GM19351 (cell line): Measurements from ENCODE around the gene PHF21B.

ENCODE experiments used
- ATAC-seq: cut with Tn5 transposase; IDR thresholded peaks from one replicate; pipeline ENCODE4 v1.9.1; 2021; ENCODE audit warnings: mild to moderate bottlenecking, moderate library complexity; ENCODE audit not compliant: unreplicated experiment

The PHF21B gene

DNA sequence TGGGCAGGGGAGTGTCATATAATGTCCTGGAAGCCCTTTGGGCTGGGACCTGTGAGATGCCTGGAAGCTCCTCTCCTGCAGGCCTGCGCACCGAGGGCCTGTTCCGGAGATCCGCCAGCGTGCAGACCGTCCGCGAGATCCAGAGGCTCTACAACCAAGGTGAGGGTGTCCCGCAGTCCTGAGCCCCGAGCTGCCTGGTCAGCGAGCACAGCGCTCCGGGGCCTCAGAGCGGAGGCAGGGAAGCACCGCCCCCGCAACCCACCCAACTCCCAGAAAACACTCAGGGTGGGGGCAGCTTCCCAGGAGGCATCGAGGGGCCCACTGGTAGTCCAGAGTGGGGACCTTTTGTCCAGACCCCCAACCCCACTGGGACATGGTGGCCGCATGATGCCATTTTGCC is 161.9 kb downstream of the PHF21B start:
- ATAC-seq = no peak

DNA sequence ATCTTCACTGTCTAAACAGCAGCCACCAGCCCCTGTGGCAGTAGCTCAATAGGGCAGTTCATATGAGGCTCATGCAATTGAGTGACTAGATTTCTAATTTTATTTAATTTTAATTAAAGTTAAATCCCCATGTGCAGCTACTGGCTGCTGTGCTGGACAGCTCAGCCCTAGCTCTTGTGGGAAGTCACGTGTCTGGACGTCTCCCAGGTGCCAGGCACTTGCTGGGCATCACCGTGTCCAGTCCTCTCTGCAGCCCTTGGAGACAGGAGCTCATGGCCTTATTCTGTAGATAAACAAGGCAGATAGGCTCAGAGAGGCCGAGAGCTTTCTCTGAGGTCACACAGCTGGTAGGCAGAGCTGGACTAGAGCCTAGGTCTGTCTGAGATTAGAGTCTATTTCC is 162.4 kb downstream of the PHF21B start:
- ATAC-seq = no peak

DNA sequence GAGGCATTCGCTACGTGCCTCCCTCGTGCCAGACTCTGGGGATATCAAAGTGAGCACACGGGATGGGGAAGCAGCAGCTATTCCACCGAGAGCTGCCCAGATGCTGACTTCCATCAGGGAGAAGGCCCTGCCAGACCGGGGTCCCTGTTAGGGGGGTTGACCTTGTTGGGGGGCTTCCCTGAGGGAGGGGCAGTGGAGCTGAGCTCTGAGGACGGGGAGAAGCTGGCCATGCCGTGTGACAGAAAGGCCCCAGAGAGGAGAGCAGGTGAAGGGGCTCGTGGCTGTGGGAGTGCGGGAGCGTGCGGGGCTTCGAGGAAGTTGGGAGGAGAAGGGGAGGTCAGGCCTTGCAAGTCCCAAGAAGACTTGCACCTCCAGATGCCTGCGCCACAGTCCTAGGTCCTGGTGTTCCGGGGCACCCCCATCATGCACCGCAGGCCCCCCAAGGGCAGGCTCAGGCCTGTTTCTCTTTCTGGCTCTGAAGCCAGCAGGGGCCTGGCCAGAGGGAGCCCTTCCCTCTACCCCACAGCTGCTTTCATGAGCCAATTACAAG is 163.0 kb downstream of the PHF21B start:
- ATAC-seq = no peak

DNA sequence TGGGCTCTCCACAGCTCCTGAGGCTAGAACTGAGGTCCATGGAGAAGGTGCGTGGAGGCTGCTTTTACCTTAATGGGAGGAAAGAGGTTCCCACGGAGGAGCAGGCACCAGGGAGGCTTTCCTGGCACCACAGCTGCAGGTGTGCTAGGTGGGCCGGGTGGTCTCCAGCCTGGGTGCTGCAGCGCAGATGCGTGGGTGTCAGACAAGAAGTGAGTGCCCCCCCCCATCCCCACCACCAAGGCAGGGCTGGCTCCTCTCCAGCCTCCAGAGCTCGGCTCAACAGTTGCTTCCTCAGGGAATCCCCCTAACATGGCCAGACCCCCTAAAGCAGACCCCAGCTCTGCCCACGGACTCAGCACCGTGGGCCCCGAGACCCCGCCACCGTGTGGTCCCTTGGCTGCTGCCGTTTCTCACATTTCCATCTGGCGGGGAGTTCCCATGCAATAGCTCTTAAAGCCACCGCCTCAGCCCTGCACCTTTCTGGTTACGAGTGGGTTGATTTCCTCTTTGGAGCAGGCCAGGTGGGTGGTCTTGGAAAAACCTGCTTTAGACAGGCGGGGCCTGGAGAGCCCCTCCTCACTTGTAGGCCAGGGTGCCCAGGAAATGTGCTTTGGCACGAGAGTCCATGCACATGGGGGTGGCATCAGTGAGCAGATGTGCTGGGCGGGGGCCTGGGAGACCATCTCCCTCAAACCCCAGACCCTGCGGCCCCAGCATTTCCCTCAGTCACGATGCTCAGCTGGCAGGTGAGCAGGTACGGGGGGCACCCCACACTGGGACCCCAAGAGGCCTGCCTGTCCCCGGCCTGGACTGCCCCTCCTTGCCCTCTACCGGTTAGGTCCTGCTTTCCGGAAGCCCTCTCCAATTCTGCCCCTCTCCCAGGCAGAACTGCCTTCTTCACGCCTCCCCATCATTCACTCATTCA is 163.7 kb downstream of the PHF21B start:
- ATAC-seq = no peak

DNA sequence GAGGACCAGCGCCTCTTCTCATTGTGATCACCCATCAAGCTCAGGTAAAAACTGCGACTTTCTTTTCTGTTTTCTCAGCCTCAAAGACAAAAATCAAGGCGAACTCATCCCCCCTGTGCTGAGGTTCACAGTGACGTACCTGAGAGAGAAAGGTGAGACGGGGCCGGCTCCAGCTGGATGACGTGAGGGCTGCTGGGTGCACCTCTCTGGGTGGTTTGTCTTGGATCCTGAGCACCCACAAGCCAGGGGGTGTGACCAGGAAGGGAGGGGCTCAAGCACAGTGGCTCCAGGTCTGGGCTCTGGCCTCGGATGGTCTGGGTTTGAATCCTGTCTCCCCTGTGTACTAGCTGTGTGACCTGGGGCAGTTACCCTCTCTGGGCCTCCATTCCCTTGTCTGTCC is 164.6 kb downstream of the PHF21B start:
- ATAC-seq = no peak

DNA sequence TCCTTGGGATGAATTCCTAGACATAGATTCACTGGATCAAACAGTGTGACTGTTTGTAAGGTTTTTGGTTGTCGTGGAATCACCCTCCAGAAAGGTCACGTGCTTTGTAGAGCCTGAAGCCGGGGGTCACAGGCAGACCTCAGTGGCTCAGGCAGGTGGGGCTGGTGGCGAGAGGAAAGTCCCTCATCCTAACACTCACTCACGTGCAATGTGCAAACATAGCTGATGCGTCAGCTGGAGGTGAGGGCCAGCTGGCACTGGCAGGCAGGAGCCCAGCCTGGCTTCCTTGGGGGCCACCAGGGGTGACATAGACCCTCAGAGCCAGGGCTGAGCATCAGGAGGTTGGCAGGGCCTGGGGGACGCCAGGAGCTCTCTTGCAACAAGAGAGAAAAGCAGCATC is 167.4 kb downstream of the PHF21B start:
- no peak for ATAC-seq

DNA sequence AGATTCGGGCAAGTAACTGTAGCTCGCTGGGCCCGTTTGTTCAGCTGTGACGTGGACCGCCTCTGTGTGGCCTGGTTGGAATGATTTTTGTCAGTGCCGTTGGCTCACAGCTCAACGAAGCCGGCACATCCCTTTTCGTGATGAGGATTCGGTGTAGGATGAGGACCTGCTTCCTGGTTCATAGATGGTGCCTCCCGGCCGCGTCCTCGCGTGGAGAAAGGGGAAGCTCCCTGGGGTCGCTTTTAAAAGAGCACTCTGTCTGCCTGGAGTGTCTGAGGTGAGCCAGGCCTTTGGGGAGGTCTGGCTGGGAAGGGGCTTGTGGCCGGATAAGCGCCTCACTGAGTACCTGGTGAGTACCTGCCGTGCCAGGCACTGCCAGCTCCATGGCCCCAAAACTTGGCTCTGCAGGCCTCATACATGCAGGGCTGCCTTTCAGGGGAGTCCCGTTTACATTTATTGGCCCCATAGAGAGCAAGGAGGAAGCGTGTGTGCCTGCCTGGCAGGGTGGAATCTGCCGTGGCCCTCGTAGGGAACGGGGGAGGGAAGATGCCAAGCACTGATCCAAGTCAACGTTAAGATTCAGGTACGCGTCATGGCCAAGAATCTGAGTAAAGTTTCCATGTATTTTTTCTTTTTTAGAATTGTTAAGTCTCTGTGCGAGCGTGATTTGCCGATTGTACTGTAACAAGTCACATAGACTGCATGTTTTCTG is 169.0 kb downstream of the PHF21B start:
- ATAC-seq = no peak

DNA sequence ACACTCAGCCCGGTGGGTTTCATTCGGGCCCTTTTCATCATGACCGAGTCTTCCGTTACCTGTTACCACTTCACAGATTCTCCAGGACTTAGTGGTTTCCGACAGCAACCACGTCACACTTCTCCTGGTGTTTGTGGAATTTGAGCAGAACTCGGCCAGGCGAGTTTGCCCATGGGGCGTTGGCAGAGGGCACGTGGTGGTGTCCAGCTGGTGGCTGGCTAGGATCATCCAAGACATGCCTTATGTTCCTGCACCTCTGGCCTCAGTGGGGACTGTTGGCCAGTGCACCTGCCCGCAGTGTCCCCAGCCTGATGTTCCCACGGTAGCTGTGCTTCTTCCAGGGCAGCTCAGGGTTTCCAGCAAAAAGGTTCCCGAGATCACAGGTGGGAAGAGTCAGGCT is 170.1 kb downstream of the PHF21B start:
- ATAC-seq = no peak

DNA sequence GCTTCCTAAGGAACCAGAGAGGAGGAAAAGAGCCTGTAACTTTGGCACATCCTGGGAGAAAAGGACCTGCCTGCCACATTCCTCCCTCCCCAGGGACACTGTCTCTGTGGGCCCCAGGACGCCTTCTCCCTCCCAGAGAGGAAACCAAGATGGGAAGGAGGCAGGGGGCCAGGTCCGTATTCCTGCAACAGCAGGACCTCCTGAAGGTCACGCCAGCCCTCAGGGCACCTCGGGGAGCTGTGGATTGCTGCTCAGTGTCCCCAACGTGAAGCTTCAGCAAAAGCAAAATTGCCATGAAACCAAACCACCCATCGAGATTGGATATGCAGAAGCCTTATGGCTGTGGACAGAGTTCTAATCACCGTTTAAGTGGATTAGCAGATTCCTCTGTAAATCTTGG is 170.7 kb downstream of the PHF21B start:
- no peak for ATAC-seq

DNA sequence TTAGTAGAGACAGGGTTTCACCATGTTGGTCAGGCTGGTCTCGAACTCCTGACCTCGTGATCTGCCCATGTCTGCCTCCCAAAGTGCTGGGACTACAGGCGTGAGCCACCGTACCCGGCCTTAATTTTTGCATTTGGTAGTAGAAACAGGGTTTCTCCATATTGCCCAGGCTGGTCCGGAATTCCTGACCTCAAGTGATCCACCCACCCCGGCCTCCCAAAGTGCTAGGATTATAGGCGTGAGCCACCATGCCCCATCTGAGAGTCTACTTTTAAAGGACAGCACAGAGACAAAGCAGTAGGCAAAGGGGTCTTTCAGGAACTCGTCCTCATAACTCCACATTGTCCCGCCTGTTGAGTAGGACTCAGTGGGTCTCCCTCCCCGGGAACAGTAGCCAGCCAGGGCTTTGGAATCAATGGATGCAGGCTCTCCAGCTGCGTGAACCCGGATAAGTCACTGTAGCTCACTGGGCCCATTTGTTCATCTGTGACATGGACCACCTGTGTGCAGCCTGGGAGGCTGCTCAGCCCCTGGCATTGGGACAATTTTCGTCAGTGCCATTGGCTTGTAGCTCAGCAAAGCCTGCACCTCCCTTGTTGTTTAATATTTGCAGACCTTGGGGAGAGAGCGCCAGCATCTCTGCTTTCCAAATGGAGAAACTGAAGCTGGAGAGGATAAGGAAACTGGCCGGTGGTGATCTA is 171.3 kb downstream of the PHF21B start:
- no peak for ATAC-seq

DNA sequence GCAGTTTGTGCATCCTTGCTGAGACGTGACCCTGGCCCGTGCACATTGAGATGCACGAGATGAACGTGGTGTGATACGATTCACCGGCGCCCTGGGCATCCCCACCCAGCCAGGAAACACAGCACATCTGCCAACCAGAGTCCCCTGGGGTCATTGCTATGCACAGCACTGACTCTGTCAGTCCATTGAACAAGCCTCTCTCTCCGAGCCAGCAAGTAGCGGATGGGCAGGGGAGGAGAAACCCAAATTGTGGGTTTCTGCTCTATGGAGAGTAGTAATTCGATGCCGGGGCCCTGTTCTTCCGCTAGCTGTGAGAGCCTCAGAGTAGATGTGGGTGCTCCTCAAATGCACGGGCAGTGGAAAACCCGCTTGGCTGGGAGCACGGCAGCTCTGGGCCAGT is 172.3 kb downstream of the PHF21B start:
- no peak for ATAC-seq

DNA sequence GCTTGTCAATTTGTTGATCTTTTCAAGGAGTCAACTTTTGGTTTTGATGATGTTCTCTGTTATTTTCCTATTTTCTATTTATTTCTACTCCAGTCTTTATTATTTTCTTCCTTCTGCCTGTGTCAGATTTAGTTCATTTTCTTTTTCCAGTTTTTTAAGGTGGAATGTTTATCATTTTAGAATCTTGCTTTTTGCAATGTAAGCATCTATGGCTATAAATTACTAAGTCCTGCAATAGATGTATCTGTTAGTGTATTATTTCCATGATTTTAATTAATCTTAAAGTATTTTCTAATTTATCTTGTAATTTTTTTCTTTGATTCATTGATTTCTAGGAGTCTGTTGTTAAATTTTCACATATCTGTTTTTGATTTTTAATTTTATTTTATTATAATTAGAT is 175.7 kb downstream of the PHF21B start:
- ATAC-seq = no peak

DNA sequence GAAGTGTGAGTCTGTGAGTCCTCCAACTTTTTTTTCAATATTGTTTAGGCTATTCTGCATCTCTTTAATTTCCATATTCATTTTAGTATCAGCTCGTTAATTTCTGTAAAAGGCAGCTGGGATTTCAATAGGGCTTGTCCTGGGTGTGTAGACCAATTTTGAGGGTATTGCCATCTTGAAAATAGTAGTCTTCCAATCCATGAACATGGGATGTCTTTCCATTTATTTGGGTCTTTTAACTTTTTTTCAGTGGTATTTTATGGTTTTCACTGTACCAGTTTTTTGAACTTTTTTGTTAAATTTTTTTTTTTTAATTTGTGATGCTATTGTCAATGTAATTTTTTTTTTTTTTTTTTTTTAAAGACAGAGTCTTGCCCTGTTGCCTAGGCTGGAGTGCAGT is 177.9 kb downstream of the PHF21B start:
- ATAC-seq = no peak
